Neutrophil (primary cell): ENCODE measurements around the gene ZNF407.
"Not testable (repeated sequence)": the region's sequence is repeated elsewhere in the genome, so short reads cannot be mapped to it uniquely, and the experiment has no call there.

ENCODE experiments used
- H3K27ac ChIP-seq: fragments of 200-600 bp; sonication (generic); 2 replicates; pipeline ENCODE4 v1.5.1; 2016; ENCODE audit warnings: mild to moderate bottlenecking, moderate library complexity
- H3K27me3 ChIP-seq: fragments of 200-600 bp; sonication (generic); 2 replicates; pipeline ENCODE4 v1.6.0; 2016; ENCODE audit warnings: mild to moderate bottlenecking
- H3K36me3 ChIP-seq: fragments of 200-600 bp; sonication (generic); 2 replicates; pipeline ENCODE4 v1.5.1; 2017
- H3K4me1 ChIP-seq, 2 experiments: fragments of 200-600 bp in 1 of 2; sonication (generic) in 1 of 2; 1 replicate in 1 of 2; 2 replicates in 1 of 2; pipeline versions ENCODE4 v1.5.1 to v1.6.1; 2013 to 2016; ENCODE audit warnings: low read depth in 1 of 2, low read length in 1 of 2, mild to moderate bottlenecking in 1 of 2, moderate library complexity in 1 of 2; ENCODE audit not compliant: control insufficient read depth in 1 of 2, insufficient read depth in 1 of 2
- H3K4me3 ChIP-seq, 2 experiments: fragments of 200-600 bp in 1 of 2; sonication (generic) in 1 of 2; 1 replicate in 1 of 2; 2 replicates in 1 of 2; pipeline ENCODE4 v1.5.1; 2013 to 2016; ENCODE audit warnings: low read depth in 1 of 2, low read length in 1 of 2, mild to moderate bottlenecking in 1 of 2, moderate library complexity in 1 of 2
- H3K9me3 ChIP-seq: fragments of 200-600 bp; sonication (generic); 2 replicates; pipeline ENCODE4 v1.5.1; 2016
- TF ChIP-seq, protein P1 (sequence below): fragments of 200-600 bp; sonication (generic); IDR thresholded peaks from 2 replicates; pipeline ENCODE4 v1.5.1; 2016; ENCODE audit warnings: antibody characterized with exemption

ZNF407 gene

DNA sequence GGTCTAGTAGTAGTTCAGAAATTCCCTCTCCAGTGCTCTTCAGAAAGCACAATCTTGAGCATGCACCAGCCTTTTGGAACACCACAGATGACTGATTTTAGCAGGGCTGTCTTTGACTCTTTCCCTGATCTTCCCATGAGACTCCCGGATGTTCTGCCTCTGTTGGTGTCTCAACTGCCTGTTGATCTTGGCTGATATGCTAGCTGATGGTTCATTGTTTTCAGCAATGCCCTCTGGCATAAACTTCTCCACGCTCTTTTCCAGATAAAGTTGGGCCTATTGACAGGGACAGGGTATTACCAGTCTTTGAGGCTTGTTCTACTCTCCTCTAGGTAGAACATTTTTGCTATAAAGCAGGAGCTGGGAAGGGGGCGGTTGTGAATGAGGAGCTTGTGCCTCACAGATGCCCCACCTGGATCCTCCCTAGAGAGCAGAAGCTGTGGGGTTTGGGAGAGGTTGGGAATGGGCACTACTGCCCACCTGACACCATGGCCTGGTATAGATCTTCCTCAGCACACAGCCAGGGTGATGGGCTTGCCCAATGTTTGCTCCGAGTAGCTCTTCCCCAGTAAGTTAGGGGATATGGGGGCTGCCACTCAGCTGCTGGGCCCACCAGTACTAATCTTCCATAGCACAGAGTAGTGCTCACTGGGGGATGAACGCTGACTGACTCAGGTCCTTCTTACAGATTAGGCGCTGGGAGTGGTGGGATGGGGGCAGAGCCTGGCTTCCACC is 500.0 kb downstream of the ZNF407 start:
- no peaks in the 10 kb centered on the region for H3K36me3 ChIP-seq
- no peak overlapping the region for H3K4me3 ChIP-seq
- H3K27ac ChIP-seq, result no peak overlapping the region
- H3K4me1 ChIP-seq, result no peaks in the 10 kb centered on the region
- H3K9me3 ChIP-seq, result no peaks in the 10 kb centered on the region
- TF ChIP-seq, protein P1, sequence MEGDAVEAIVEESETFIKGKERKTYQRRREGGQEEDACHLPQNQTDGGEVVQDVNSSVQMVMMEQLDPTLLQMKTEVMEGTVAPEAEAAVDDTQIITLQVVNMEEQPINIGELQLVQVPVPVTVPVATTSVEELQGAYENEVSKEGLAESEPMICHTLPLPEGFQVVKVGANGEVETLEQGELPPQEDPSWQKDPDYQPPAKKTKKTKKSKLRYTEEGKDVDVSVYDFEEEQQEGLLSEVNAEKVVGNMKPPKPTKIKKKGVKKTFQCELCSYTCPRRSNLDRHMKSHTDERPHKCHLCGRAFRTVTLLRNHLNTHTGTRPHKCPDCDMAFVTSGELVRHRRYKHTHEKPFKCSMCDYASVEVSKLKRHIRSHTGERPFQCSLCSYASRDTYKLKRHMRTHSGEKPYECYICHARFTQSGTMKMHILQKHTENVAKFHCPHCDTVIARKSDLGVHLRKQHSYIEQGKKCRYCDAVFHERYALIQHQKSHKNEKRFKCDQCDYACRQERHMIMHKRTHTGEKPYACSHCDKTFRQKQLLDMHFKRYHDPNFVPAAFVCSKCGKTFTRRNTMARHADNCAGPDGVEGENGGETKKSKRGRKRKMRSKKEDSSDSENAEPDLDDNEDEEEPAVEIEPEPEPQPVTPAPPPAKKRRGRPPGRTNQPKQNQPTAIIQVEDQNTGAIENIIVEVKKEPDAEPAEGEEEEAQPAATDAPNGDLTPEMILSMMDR, result no peak
- no peaks in the 10 kb centered on the region for H3K27me3 ChIP-seq

DNA sequence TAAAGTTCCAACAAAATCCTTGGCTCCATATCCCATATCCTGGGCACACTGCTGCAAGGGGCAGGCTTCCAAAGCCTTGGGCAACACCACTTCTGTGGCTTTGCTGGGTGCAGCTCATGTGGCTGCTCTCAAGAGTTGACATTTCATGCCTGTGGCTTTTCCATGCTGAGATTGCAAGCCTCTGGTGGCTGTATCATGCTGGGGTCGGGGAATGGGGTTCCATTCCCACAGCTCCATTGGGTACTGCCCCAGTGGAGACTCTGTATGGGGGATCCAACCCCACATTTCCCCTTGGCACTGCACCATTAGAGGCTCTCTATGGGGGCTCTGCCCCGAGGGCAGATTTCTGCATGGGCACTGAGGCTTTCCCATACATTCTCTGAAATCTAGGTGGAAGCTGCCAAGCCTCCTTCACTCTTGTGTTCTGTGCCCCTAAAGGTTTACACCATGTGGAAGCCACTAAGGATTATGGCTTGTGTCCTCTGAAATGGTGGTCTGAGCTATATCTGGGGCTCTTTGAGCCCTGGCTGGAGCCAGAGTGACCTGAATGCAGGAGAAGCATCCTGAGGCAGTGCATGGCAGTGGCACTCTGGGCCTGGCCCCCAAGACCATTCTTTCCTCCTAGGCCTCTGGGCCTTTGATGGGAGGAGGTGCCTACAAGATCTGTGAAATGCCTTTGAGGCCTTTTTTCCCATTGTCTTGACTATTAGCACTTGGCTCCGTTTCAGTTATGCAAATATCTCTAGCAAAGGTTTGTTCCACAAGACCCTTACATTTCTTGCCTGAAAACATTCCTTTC is 503.4 kb downstream of the ZNF407 start:
- no peak overlapping the region for H3K4me3 ChIP-seq
- TF ChIP-seq, protein P1, result no peak
- H3K27ac ChIP-seq, result no peak overlapping the region
- H3K36me3 ChIP-seq, result no peaks in the 10 kb centered on the region
- no peaks in the 10 kb centered on the region for H3K27me3 ChIP-seq
- no peaks in the 10 kb centered on the region for H3K9me3 ChIP-seq
- H3K4me1 ChIP-seq, result no peaks in the 10 kb centered on the region

DNA sequence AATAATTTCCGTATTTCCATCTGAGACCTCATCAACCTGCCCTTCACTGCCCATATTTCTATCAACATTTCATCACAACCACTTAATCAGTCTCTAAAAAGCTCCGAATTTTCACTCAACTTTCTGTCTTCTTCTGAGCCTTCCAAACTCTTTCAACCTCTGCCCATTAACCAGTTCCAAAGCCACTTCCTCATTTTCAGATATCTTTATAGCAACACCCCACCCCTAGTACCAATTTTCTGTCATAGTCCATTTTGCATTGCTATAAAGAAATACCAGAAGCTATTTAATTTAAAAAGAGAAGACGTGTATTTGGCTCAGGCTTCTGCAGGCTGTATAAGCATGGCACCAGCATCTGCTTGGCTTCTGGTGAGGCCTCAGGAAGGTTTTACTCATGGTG is 504.2 kb downstream of the ZNF407 start:
- no peaks in the 10 kb centered on the region for H3K9me3 ChIP-seq
- H3K27ac ChIP-seq, result no peak overlapping the region
- H3K27me3 ChIP-seq, result no peaks in the 10 kb centered on the region
- H3K4me1 ChIP-seq, result no peaks in the 10 kb centered on the region
- no peaks in the 10 kb centered on the region for H3K36me3 ChIP-seq
- TF ChIP-seq, protein P1, result no peak
- no peak overlapping the region for H3K4me3 ChIP-seq

DNA sequence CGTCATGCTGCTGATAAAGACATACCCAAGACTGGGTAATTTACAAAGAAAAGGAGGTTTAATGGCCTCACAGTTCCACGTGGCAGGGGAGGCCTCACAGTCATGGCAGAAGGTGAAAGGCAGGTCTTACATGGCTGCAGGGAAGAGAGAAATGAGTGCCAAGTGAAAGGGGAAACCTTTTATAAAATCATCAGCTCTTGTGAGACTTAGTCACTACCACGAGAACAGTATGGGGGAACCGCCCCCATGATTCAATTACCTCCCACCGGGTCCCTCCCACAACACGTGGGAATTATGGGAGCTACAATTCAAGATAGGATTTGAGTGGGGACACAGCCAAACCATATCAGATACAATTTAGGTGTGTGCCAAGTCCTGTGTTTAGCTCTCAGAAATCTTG is 506.4 kb downstream of the ZNF407 start:
- not testable (repeated sequence) for H3K9me3 ChIP-seq, H3K4me1 ChIP-seq, H3K27me3 ChIP-seq, H3K4me3 ChIP-seq, H3K36me3 ChIP-seq, H3K27ac ChIP-seq

DNA sequence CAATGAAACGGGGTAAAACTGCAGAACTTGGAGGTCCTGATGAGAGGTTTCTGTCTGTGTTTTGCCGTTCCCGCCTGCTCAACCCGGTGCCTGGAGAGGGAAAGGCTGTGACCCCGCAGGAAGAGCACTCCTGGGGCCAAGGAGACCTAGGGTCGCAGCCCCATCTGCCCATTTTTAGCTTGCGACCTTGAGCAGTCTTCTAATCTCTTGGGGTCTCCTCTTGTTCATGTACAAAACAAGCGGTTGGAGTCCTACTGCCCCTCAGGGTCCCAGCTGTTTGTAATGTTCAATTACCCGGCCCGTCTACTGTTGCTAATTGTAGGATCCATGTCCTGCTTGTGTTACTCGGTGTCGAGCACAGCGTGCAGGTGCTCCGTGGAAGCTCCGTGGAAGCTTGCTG is 506.8 kb downstream of the ZNF407 start:
- no peaks in the 10 kb centered on the region for H3K4me1 ChIP-seq
- no peaks in the 10 kb centered on the region for H3K36me3 ChIP-seq
- no peaks in the 10 kb centered on the region for H3K27me3 ChIP-seq
- no peaks in the 10 kb centered on the region for H3K9me3 ChIP-seq
- no peak overlapping the region for H3K27ac ChIP-seq
- H3K4me3 ChIP-seq, result no peak overlapping the region
- TF ChIP-seq, protein P1, result no peak

DNA sequence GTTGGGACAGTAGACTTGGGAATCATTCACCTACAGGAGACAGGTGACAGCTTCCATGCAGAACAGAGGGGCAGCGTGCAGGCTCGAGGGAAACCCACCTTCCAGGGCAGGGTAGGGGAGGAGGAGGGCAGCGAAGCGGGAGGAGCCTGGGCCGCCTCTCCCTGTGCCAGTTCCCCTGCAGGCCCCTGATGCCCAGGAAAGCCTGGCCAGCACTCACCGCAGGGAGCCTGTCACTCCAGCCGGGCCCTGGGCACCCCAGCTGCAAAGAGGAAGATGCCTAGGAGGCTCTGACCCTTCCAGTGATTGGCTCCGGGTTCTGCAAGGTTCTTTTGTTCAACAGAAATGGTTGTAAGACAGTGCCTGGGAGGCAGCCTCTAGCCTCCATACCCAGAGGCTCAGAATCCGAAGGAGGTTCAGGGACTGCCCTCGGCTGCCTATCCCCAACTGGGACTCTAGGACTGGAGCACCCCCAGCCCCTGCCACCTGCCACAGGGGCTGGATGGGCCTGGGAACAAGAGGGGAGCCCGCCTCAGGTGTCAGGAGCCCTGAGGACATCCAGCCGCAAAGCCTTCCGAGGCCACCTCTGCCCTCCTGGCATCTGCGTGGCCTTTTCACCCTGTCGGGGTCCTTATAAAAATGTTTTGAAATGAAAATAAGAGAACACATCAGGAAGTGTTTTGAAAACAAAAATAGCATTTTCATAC is 508.0 kb downstream of the ZNF407 start:
- H3K4me3 ChIP-seq, result no peak overlapping the region
- no peaks in the 10 kb centered on the region for H3K36me3 ChIP-seq
- H3K4me1 ChIP-seq, result no peaks in the 10 kb centered on the region
- no peaks in the 10 kb centered on the region for H3K9me3 ChIP-seq
- H3K27me3 ChIP-seq, result no peaks in the 10 kb centered on the region
- TF ChIP-seq, protein P1, result no peak
- no peak overlapping the region for H3K27ac ChIP-seq
